ENCODE results near the gene RAE1. TPM values are rescaled to one million over a fixed set of nuclear protein-coding genes. Genes with fewer than 3 reads are reported as not detected.
A peak's percentile ranks its signal among the peaks of the same experiment; 100 is the strongest.

RAE1 gene
- total RNA-seq, 1 donor from 2014 or later = 36.6 TPM

- peaks cover 24% of the 10 kb centered on the region for H3K27me3 Mint-ChIP-seq
- H3K36me3 Mint-ChIP-seq (ENCODE audit: low read depth) = no peaks in the 10 kb centered on the region
- intact Hi-C loops (cut with micrococcal nuclease) = no loop called here
- H3K9me3 Mint-ChIP-seq = no peaks in the 10 kb centered on the region
- CTCF ChIA-PET = interaction anchor here (1.5 kb wide), 1 partner anchor 247 kb away, joined by 3 read pairs; no protein-coding TSS in a partner anchor
- no peak overlapping the region for H3K27ac Mint-ChIP-seq
- no peak for ATAC-seq (ENCODE audit: low read depth)
- DNase-seq = no peak
- TF ChIP-seq CTCF (IDR thresholded peaks at IDR 0.05) = no peak
- no peaks in the 10 kb centered on the region for H3K4me1 Mint-ChIP-seq
- POLR2A ChIA-PET = no interaction called here
- no peak overlapping the region for H3K4me3 Mint-ChIP-seq
Observed at GRCh38 chr20:57332105-57333089, 18.7 kb upstream of the RAE1 start.

GRCh38 chr20:57335392-57335791, 15.7 kb upstream of the RAE1 start:
- Mint-ChIP-seq H3K27ac (no peak overlapping the region), H3K4me1 (no peaks in the 10 kb centered on the region), H3K27me3 (peaks cover 30% of the 10 kb centered on the region), H3K36me3 (ENCODE audit: low read depth) (no peaks in the 10 kb centered on the region), H3K9me3 (no peaks in the 10 kb centered on the region), H3K4me3 (no peak overlapping the region)
- no peak for ATAC-seq (ENCODE audit: low read depth)
- no peak for TF ChIP-seq CTCF (IDR thresholded peaks at IDR 0.05)
- CTCF ChIA-PET = interaction anchor here (1.3 kb wide), 1 partner anchor 11 kb away, joined by 4 read pairs; no protein-coding TSS in a partner anchor
- intact Hi-C loops (cut with micrococcal nuclease) = no loop called here
- POLR2A ChIA-PET = no interaction called here
- DNase-seq = no peak

GRCh38 chr20:57341663-57342062, 9.4 kb upstream of the RAE1 start:
- no peak for ATAC-seq (ENCODE audit: low read depth)
- Mint-ChIP-seq H3K27me3 (peaks cover 16% of the 10 kb centered on the region), H3K4me1 (no peaks in the 10 kb centered on the region), H3K27ac (no peak overlapping the region), H3K9me3 (no peaks in the 10 kb centered on the region), H3K4me3 (no peak overlapping the region), H3K36me3 (ENCODE audit: low read depth) (no peaks in the 10 kb centered on the region)
- intact Hi-C loops (cut with micrococcal nuclease) = no loop called here
- ChIA-PET POLR2A (interaction anchor here (0.6 kb wide), 1 partner anchor 906 kb away, joined by 3 read pairs; no protein-coding TSS in a partner anchor), CTCF (no interaction called here)
- DNase-seq = no peak
- no peak for TF ChIP-seq CTCF (IDR thresholded peaks at IDR 0.05)

- TF ChIP-seq CTCF (IDR thresholded peaks at IDR 0.05) = no peak
- ChIA-PET CTCF (interaction anchor here (1.3 kb wide), 1 partner anchor 9 kb away, joined by 3 read pairs; no protein-coding TSS in a partner anchor), POLR2A (no interaction called here)
- Mint-ChIP-seq H3K9me3 (no peaks in the 10 kb centered on the region), H3K27ac (no peak overlapping the region), H3K27me3 (peaks cover 18% of the 10 kb centered on the region), H3K4me3 (no peak overlapping the region), H3K36me3 (ENCODE audit: low read depth) (no peaks in the 10 kb centered on the region), H3K4me1 (no peaks in the 10 kb centered on the region)
- no peak for ATAC-seq (ENCODE audit: low read depth)
- no peak for DNase-seq
- intact Hi-C loops (cut with micrococcal nuclease) = no loop called here
Observed at GRCh38 chr20:57342829-57343228, 8.2 kb upstream of the RAE1 start.

- peak; percentile 29 for ATAC-seq (ENCODE audit: low read depth)
- no peak for TF ChIP-seq CTCF (IDR thresholded peaks at IDR 0.05)
- H3K4me1 Mint-ChIP-seq = peaks cover 2% of the 10 kb centered on the region
- no peak for DNase-seq
- ChIA-PET POLR2A (no interaction called here), CTCF (interaction anchor here (1.0 to 1.6 kb wide), 4 partner anchors 11 to 796 kb away, joined by 4 to 11 read pairs (median 4); no protein-coding TSS in a partner anchor)
- H3K27ac Mint-ChIP-seq = no peak overlapping the region
- H3K36me3 Mint-ChIP-seq (ENCODE audit: low read depth) = peaks cover 1% of the 10 kb centered on the region
- no peaks in the 10 kb centered on the region for H3K9me3 Mint-ChIP-seq
- intact Hi-C loops (cut with micrococcal nuclease) = loop anchor here (1.0 to 5.0 kb wide), 3 partner anchors 254 to 1099 kb away; partner anchors contain the start of gene MC3R
- peaks cover 10% of the 10 kb centered on the region for H3K27me3 Mint-ChIP-seq
- no peak overlapping the region for H3K4me3 Mint-ChIP-seq
Observed at GRCh38 chr20:57346477-57346876, 4.6 kb upstream of the RAE1 start.

Measured in activated B cell treated with CpG ODN at 0.5 μM for 24 hours (primary cell).